Neural cell (in vitro differentiated cells): ENCODE results near the gene FSD1L. TPM values are rescaled to one million over a fixed set of nuclear protein-coding genes. Genes with fewer than 3 reads are reported as not detected.

Experiments
- H2AFZ ChIP-seq: fragments of 200-600, 300-800 bp; sonication (generic), shearing (Covaris generic); 2 replicates; pipeline ENCODE4 v1.6.0; 2014; ENCODE audit warnings: low read depth, mild to moderate bottlenecking, antibody characterized with exemption, low read length, moderate library complexity
- H3F3A ChIP-seq: fragments of 200-600 bp; shearing (Covaris generic); 2 replicates; pipeline ENCODE4 v1.6.1; 2016; ENCODE audit warnings: mild to moderate bottlenecking, moderate library complexity, mixed read lengths, antibody characterized with exemption, low read length; ENCODE audit not compliant: insufficient read depth, poor library complexity, severe bottlenecking
- H3K27ac ChIP-seq: fragments of 200-600, 300-800 bp; sonication (generic), shearing (Covaris generic); 2 replicates; pipeline ENCODE4 v1.5.1; 2014; ENCODE audit warnings: mild to moderate bottlenecking, low read length, moderate library complexity
- H3K27me3 ChIP-seq: fragments of 300-800, 200-600 bp; sonication (generic), shearing (Covaris generic); 2 replicates; pipeline ENCODE4 v1.6.0; 2014; ENCODE audit warnings: mild to moderate bottlenecking, low read depth, low read length, moderate library complexity; ENCODE audit not compliant: insufficient read depth
- H3K36me3 ChIP-seq: fragments of 300-800, 200-600 bp; sonication (generic), shearing (Covaris generic); 2 replicates; pipeline ENCODE4 v1.5.1; 2014; ENCODE audit warnings: mild to moderate bottlenecking, antibody characterized with exemption, low read length, moderate library complexity; ENCODE audit not compliant: insufficient read depth
- H3K4me2 ChIP-seq: fragments of 300-800, 200-600 bp; sonication (generic), shearing (Covaris generic); 2 replicates; pipeline ENCODE4 v1.6.0; 2014; ENCODE audit warnings: mild to moderate bottlenecking, low read length
- H3K4me3 ChIP-seq: fragments of 300-800, 200-600 bp; sonication (generic), shearing (Covaris generic); 2 replicates; pipeline ENCODE4 v1.5.1; 2014; ENCODE audit warnings: mild to moderate bottlenecking, low read length, moderate library complexity
- H3K79me2 ChIP-seq: fragments of 200-600 bp; shearing (Covaris generic); replicated peaks from 2 replicates; pipeline ENCODE4 v1.6.0; 2014; ENCODE audit warnings: mild to moderate bottlenecking, low read length, moderate library complexity; ENCODE audit not compliant: insufficient read depth
- H3K9ac ChIP-seq: fragments of 300-800, 200-600 bp; sonication (generic), shearing (Covaris generic); 2 replicates; pipeline ENCODE4 v1.6.1; 2016; ENCODE audit warnings: mild to moderate bottlenecking, low read length, mixed read lengths
- H3K9me2 ChIP-seq: fragments of 200-600 bp; shearing (Covaris generic); 2 replicates; pipeline ENCODE4 v1.6.1; 2016; ENCODE audit warnings: mild to moderate bottlenecking, low read length, mixed read lengths; ENCODE audit not compliant: insufficient read depth
- H3K9me3 ChIP-seq: fragments of 200-600, 300-800 bp; sonication (generic), shearing (Covaris generic); 2 replicates; pipeline ENCODE4 v1.6.1; 2016; ENCODE audit warnings: mild to moderate bottlenecking, mixed run types, low read length, moderate library complexity, mixed read lengths
- H4K20me1 ChIP-seq: fragments of 200-600 bp; shearing (Covaris generic); 2 replicates; pipeline ENCODE4 v1.6.1; 2016; ENCODE audit warnings: mild to moderate bottlenecking, mixed run types; ENCODE audit not compliant: insufficient read depth
- CTCF ChIP-seq: fragments of 450-650 bp; IDR thresholded peaks from 2 replicates; pipeline ENCODE4 v1.5.1; 2014; ENCODE audit warnings: antibody characterized with exemption, mild to moderate bottlenecking, moderate library complexity; ENCODE audit not compliant: poor library complexity, severe bottlenecking
- EP300 ChIP-seq: fragments of 450-650 bp; conservative IDR thresholded peaks from 2 replicates; pipeline ENCODE4 v1.6.1; 2014; ENCODE audit warnings: antibody characterized with exemption, mild to moderate bottlenecking, moderate library complexity; ENCODE audit not compliant: poor library complexity, severe bottlenecking
- EZH2 ChIP-seq: fragments of 200-600, 300-800 bp; shearing (Covaris generic), sonication (generic); IDR thresholded peaks from 2 replicates; pipeline ENCODE4 v1.6.1; 2014; ENCODE audit warnings: antibody characterized with exemption, low read length, borderline replicate concordance, mild to moderate bottlenecking; ENCODE audit not compliant: insufficient read depth, poor library complexity, severe bottlenecking
- MXI1 ChIP-seq: fragments of 450-650 bp; conservative IDR thresholded peaks from 2 replicates; pipeline ENCODE4 v1.6.1; 2014; ENCODE audit warnings: antibody characterized with exemption, mild to moderate bottlenecking; ENCODE audit not compliant: poor library complexity, severe bottlenecking
- POLR2AphosphoS5 ChIP-seq: IDR thresholded peaks from 2 replicates; pipeline ENCODE4 v1.6.1; 2012
- RAD21 ChIP-seq: fragments of 450-650 bp; conservative IDR thresholded peaks from 2 replicates; pipeline ENCODE4 v1.6.1; 2014; ENCODE audit warnings: antibody characterized with exemption, mild to moderate bottlenecking, moderate library complexity
- REST ChIP-seq: IDR thresholded peaks from 2 replicates; pipeline ENCODE4 v1.6.1; 2012; ENCODE audit warnings: borderline replicate concordance
- SMC3 ChIP-seq: fragments of 450-650 bp; conservative IDR thresholded peaks from 2 replicates; pipeline ENCODE4 v1.6.1; 2014; ENCODE audit warnings: antibody characterized with exemption, mild to moderate bottlenecking, moderate library complexity; ENCODE audit not compliant: poor library complexity
- TAF1 ChIP-seq: IDR thresholded peaks from 2 replicates; pipeline ENCODE4 v1.6.1; 2012; ENCODE audit warnings: low read depth
- polyA plus RNA-seq: library from polyadenylated mRNA; depleted of rRNA; stranded (reverse); fragments of >200 nt; gene quantifications from 2 replicates; pipeline ENCODE4 v1.2.3, GENCODE V29; 2014

FSD1L gene
- polyA plus RNA-seq, 1 donor from 2014 or later: 42.8 TPM

GRCh38 chr9:105449081-105449480, 1.2 kb downstream of the FSD1L start:
- no peak overlapping the region for H2AFZ ChIP-seq
- H3K4me2 ChIP-seq: peak overlapping the region; percentile 53
- peaks cover 55% of the 10 kb centered on the region for H3K79me2 ChIP-seq
- H3K36me3 ChIP-seq: no peaks in the 10 kb centered on the region
- peak overlapping the region; percentile 77 for H3K4me3 ChIP-seq
- H4K20me1 ChIP-seq: no peaks in the 10 kb centered on the region
- no peaks in the 10 kb centered on the region for H3F3A ChIP-seq
- no peaks in the 10 kb centered on the region for H3K9me3 ChIP-seq
- no peaks in the 10 kb centered on the region for H3K27me3 ChIP-seq
- TF ChIP-seq SMC3 (no peak), MXI1 (no peak), TAF1 (no peak), RAD21 (no peak)
- H3K27ac ChIP-seq: peak overlapping the region; percentile 74
- peak overlapping the region; percentile 79 for H3K9ac ChIP-seq
- H3K9me2 ChIP-seq: no peaks in the 10 kb centered on the region

DNA sequence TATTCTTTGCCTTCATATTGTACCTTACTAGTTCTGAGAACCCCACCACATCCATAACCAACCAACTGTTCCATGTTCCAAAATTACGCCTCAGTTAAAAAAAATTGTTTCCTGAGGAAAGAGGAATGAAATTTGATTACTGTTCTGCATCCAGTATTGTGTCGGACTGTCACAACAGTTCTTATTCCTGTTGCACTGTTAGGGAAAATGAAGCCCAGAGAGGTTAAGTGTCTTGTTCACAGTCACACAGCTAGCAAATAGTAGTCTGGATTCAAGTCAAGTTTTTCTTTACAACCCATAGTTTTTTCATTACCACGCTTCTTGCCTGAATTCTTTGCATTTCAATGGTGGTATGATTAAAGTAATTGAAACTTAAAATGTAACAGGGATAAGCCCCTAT, 4.4 kb downstream of the FSD1L start:
- H3K9me2 ChIP-seq: no peaks in the 10 kb centered on the region
- no peak overlapping the region for H3K9ac ChIP-seq
- no peak overlapping the region for H3K4me3 ChIP-seq
- H3K79me2 ChIP-seq: peaks cover 86% of the 10 kb centered on the region
- H4K20me1 ChIP-seq: no peaks in the 10 kb centered on the region
- no peak for TF ChIP-seq MXI1
- TF ChIP-seq EZH2: no peak
- TF ChIP-seq EP300: no peak
- no peak for TF ChIP-seq POLR2AphosphoS5
- no peak for TF ChIP-seq TAF1
- TF ChIP-seq REST: no peak
- no peak for TF ChIP-seq RAD21
- TF ChIP-seq SMC3: no peak
- no peak for TF ChIP-seq CTCF
- no peaks in the 10 kb centered on the region for H3K36me3 ChIP-seq
- H3K9me3 ChIP-seq: no peaks in the 10 kb centered on the region
- H3K27ac ChIP-seq: no peak overlapping the region
- no peaks in the 10 kb centered on the region for H3K27me3 ChIP-seq
- no peaks in the 10 kb centered on the region for H3F3A ChIP-seq
- no peak overlapping the region for H3K4me2 ChIP-seq
- no peak overlapping the region for H2AFZ ChIP-seq
